Neural crest cell (in vitro differentiated cells): ENCODE results near the gene DUSP6. TPM values are rescaled to one million over a fixed set of nuclear protein-coding genes. Genes with fewer than 3 reads are reported as not detected.

Experiments used
- DNase-seq: peaks from one replicate; pipeline ENCODE4 v3.0.0; 2021; ENCODE audit warnings: low read depth, mixed read lengths, low spot score
- H3K27ac Mint-ChIP-seq: one replicate; pipeline ENCODE4 v1.8.0; 2021; ENCODE audit warnings: mild to moderate bottlenecking, mixed read lengths; ENCODE audit not compliant: unreplicated experiment
- H3K27me3 Mint-ChIP-seq: 2 replicates; pipeline ENCODE4 v1.8.0; 2021; ENCODE audit warnings: low read depth, mild to moderate bottlenecking, mixed read lengths
- H3K36me3 Mint-ChIP-seq: 2 replicates; pipeline ENCODE4 v1.8.0; 2021; ENCODE audit warnings: low read depth, mild to moderate bottlenecking, mixed read lengths
- H3K4me1 Mint-ChIP-seq: 2 replicates; pipeline ENCODE4 v1.8.0; 2021; ENCODE audit warnings: mixed read lengths
- H3K4me3 Mint-ChIP-seq: one replicate; pipeline ENCODE4 v1.8.0; 2021; ENCODE audit warnings: mild to moderate bottlenecking, mixed read lengths
- H3K9me3 Mint-ChIP-seq: 2 replicates; pipeline ENCODE4 v1.8.0; 2021; ENCODE audit warnings: mixed read lengths
- total RNA-seq: library from RNA; stranded (reverse); gene quantifications from 2 replicates; pipeline ENCODE4 v1.2.1, GENCODE V29; 2021
- TF ChIP-seq, protein P1 (sequence below): fragments of 200-600 bp; sonication (generic); conservative IDR thresholded peaks from 2 replicates; pipeline ENCODE4 v1.5.0; 2021; ENCODE audit warnings: antibody characterized with exemption, mild to moderate bottlenecking

DUSP6 gene
- total RNA-seq, 1 donor from 2014 or later = 112 TPM

DNA sequence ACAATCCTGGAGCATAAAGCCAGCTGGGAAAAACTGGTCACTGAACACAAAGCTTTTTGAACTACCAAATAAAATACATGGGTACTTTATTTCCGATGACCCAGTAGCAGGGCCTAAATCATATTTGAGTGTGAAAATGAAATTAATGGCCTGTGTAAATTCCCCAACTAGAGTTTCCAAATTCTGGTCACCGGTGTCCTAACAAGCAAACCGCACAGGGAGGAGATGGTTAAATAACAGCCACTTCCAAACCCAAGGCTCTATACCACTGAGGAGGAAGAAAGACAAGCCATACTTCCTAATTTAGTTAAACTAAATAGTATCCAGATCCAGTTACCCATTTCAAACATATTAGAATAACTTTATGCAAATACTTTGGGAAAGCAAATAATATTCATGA lies 40.1 kb upstream of the DUSP6 start:
- TF ChIP-seq, protein P1, sequence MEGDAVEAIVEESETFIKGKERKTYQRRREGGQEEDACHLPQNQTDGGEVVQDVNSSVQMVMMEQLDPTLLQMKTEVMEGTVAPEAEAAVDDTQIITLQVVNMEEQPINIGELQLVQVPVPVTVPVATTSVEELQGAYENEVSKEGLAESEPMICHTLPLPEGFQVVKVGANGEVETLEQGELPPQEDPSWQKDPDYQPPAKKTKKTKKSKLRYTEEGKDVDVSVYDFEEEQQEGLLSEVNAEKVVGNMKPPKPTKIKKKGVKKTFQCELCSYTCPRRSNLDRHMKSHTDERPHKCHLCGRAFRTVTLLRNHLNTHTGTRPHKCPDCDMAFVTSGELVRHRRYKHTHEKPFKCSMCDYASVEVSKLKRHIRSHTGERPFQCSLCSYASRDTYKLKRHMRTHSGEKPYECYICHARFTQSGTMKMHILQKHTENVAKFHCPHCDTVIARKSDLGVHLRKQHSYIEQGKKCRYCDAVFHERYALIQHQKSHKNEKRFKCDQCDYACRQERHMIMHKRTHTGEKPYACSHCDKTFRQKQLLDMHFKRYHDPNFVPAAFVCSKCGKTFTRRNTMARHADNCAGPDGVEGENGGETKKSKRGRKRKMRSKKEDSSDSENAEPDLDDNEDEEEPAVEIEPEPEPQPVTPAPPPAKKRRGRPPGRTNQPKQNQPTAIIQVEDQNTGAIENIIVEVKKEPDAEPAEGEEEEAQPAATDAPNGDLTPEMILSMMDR = no peak
- no peak overlapping the region for H3K27ac Mint-ChIP-seq
- DNase-seq = no peak
- H3K4me1 Mint-ChIP-seq = peaks cover 8% of the 10 kb centered on the region
- H3K36me3 Mint-ChIP-seq = no peaks in the 10 kb centered on the region
- no peaks in the 10 kb centered on the region for H3K9me3 Mint-ChIP-seq
- no peak overlapping the region for H3K4me3 Mint-ChIP-seq
- no peaks in the 10 kb centered on the region for H3K27me3 Mint-ChIP-seq

- Mint-ChIP-seq H3K27ac (no peak overlapping the region), H3K36me3 (no peaks in the 10 kb centered on the region), H3K4me1 (peaks cover 9% of the 10 kb centered on the region), H3K9me3 (no peaks in the 10 kb centered on the region), H3K27me3 (no peaks in the 10 kb centered on the region), H3K4me3 (no peak overlapping the region)
- TF ChIP-seq, protein P1 = no peak
- no peak for DNase-seq
Observed at GRCh38 chr12:89391726-89392336, 39.5 kb upstream of the DUSP6 start.

DNA sequence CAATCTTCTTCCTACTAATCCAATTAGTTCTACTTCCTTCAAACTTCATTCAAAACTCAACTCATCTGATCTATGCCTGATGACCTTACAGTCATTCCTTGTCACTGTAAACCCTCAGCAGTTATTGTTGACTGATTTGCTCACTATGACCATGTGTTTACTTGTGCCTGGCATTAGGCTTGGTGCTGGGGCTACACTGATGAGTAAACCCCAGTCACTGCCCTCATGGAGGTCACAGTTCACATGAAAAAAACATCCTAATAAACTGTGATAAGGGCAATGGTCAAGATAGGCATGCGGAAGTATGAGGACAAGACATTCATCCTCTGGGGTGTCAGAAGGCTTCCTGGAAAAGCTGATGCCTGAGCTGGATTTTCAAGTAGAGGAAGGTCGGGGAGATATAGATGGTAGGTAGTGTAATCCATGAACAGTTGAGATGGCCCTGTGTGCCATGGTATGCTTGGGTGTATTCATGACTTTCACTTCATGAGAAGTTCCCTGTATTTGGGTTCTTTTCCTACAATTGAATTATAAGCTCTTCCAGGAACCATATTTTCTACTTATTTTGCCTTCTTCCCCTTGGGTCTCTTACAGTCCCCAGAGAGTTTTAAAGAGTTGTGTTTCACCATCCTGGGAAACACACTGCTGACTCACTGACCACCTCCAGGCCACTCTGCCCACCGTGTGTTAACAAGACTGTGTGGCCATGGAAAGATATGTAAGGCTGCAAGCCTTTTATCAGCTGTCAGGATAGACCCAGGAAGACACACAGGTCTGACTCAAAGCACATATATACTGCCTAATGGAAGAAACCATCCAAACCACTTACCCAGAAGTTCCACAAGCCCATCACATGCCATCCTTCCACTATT lies 38.7 kb upstream of the DUSP6 start:
- H3K9me3 Mint-ChIP-seq = no peaks in the 10 kb centered on the region
- no peaks in the 10 kb centered on the region for H3K36me3 Mint-ChIP-seq
- H3K4me3 Mint-ChIP-seq = no peak overlapping the region
- H3K27ac Mint-ChIP-seq = no peak overlapping the region
- no peaks in the 10 kb centered on the region for H3K27me3 Mint-ChIP-seq
- peaks cover 15% of the 10 kb centered on the region for H3K4me1 Mint-ChIP-seq
- TF ChIP-seq, protein P1 = no peak
- DNase-seq = no peak

DNA sequence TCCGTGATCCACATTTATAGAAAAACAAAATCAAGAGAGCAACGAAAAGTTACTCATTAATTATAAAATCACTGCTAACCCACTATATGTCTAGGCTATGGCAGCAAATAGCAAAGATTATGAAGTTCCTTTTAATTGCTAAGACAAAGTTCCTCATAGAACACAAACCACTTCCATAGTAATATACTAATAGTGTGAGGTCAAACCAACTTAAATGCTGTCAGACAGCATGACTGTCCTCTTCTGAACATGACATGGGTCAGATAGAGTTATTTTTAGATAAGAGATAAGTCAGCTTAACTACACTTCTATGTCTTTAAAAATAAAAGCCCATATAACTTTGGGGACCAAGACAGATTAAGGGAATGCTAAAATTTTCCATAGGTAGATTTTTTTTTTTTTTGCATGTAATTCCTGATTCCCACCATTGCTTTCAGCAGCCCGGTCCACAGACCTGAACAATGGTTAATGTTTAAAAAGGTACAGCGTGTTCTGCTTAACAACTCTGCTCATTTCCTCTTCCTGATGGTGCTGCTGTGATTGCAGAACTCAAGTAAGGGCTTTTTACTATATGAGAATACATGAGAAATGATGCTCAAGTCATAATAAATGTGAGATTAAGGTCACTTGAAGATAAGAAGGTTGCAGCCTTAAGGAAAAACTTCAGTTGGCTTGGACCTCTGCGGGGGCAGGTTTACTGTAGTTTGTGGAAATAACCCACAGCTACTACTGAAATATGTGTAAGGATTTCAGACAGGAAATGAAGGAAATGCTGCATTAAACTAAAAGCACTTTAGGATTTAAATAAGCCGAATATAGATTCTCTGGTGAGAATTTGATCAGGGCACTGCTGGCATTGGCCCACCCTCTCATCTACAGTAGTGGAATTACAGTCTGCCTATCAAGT lies 37.7 kb upstream of the DUSP6 start:
- Mint-ChIP-seq H3K4me1 (peaks cover 21% of the 10 kb centered on the region), H3K27ac (no peak overlapping the region), H3K9me3 (no peaks in the 10 kb centered on the region), H3K4me3 (no peak overlapping the region), H3K36me3 (no peaks in the 10 kb centered on the region), H3K27me3 (no peaks in the 10 kb centered on the region)
- no peak for DNase-seq
- TF ChIP-seq, protein P1 = no peak

DNA sequence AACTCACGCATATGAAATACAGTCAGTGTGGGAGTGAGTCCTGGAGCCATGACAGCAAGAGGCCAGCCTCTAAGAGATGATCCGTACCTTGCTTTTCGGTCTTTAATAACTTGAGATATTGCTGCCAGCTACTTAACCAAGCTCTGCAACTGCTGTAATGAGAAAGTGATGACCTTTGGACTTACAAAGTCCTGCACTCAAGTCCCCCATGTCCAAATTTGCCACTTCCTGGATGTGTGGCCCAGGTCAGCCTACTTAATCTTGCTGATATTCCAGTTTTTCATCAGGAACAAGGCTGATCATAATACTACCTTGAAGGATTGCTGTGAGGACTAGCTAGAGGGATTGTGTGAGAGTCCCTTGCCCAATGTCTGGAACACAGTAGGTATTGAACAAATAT lies 33.8 kb upstream of the DUSP6 start:
- Mint-ChIP-seq H3K4me3 (no peak overlapping the region), H3K27me3 (no peaks in the 10 kb centered on the region), H3K9me3 (no peaks in the 10 kb centered on the region), H3K27ac (no peak overlapping the region), H3K36me3 (no peaks in the 10 kb centered on the region), H3K4me1 (peaks cover 37% of the 10 kb centered on the region)
- TF ChIP-seq, protein P1 = no peak
- DNase-seq = no peak
